Fibroblast of peridontal ligament (primary cell): Measurements from ENCODE around the gene TFDP1.
"Not testable (repeated sequence)": the region's sequence is repeated elsewhere in the genome, so short reads cannot be mapped to it uniquely, and the experiment has no call there.

ENCODE experiments used
- DNase-seq: peaks from one replicate; pipeline ENCODE4 v3.0.0-alpha.2; 2010; ENCODE audit errors: extremely low read depth

The TFDP1 gene

DNA sequence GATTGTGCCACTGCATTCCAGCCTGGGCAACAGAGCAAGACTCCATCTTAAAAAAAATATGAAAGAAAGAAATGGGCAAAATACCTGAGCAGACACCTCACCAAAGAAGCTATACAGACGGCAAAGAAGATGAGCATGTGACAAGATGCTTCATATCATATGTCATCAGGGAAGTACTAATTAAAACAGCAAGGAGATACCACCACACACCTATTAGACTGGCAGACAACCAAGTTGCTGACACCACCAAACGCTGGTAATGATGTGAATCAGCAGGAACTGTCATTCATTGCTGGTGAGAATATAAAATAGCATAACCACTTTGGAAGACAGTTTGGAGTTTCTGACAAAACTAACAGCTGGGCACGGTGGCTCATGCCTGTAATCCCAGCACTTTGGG, 11.5 kb upstream of the TFDP1 start:
- DNase-seq, result no peak

GRCh38 chr13:113576597-113576996, 8.0 kb upstream of the TFDP1 start:
- no peak for DNase-seq

DNA sequence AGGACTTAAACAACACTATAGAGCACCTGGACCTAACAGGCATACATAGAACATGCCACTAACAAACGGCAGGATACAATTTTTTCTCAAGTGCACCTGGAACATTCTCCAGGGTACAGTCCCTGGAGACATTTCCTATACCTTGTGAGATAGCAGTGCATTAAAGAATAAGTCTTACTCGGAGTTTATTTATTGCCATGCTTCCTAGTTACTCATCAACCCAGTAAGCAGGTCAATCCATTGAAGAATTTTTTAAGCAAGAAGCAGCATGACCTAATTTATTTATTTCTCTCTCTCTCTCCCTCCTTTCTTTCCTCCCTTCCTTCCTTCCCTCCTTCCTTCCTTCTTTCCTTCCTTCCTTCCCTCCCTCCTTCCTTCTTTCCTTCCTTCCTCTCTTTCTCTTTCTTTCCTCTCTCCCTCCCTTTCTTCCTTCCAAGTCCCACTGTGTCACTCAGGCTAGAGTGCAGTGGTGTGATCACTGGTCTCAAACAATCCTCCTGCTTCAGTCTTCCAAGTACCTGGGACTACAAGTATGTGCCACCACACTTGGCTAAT, 6.6 kb upstream of the TFDP1 start:
- DNase-seq, result no peak

GRCh38 chr13:113579686-113580085, 4.9 kb upstream of the TFDP1 start:
- DNase-seq, result no peak

DNA sequence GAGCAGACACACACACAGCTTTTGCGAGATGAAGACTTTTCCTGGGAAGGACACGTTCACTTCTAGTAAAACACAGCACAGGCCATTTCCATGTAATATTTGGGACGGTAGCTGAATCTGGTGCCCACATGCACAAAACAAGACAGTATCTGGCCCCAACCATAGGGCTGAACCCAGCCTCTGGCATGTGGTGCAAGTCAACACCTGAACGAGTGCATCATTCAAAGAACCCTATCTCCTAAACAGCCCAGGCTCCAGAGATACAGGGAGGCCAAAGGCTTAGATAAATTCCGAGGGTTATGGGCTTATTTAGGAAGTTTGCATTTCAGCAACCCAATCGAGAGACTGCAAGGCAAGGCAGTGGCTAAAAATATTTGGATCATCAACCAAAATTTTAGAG, 2.7 kb upstream of the TFDP1 start:
- no peak for DNase-seq

DNA sequence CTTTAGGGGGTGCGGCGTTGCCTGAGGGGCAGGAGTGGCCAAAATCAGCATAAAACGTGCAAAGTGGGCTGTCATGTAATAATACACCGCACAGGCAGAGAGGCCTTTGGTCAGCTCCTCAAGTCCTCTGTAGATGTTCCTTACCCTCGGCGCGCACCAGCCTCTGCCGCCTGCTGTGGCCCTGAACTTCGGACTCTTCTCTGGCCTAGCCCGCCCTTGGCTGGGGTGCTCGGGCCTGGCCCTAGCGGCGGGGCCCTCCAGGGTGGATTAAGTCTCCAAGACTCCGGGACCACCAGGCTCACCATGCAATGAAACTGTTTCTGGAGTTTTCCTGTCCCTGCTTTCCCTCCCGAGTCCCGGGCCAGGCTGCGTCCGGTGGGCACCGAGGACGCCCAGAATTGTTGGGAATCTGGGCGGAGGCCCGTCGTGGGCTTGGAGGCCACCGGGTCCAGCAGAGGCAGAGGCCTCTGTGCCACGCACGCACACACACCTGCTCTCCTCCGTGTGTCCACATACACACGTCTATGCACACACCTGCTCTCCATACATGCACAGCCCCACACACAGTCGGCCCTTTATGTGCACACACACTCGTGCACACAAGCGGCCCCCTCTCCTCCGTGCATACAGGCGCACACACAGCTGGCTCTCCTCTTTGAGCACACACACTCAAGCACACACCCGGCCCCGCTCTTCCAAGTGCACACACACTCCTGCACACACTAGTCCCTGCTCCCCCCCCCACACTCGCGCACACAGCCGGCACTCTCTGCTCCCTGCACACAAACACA, 1.5 kb upstream of the TFDP1 start:
- DNase-seq, result no peak

- no peak for DNase-seq
Observed at GRCh38 chr13:113584870-113585671, 518 bp downstream of the TFDP1 start.

DNA sequence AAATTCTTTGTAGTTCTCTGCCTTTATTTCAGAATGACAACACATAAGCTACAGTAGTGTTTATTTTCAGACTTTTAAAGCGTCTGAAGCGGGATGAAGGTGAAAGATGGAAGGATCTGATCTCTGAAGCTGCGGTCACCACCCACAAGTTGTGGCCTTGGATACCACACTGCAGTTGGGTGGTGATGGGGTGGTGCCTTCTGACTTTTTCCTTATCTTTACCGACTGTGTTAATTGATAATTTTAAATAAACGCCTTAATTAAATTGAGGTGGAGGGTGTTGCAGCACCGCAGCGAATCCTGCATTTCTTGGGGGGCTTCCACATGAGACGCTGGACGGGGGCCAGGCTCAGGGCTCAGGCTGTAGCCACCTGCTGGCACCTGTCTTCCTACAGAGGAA, 1.3 kb downstream of the TFDP1 start:
- DNase-seq, result no peak

DNA sequence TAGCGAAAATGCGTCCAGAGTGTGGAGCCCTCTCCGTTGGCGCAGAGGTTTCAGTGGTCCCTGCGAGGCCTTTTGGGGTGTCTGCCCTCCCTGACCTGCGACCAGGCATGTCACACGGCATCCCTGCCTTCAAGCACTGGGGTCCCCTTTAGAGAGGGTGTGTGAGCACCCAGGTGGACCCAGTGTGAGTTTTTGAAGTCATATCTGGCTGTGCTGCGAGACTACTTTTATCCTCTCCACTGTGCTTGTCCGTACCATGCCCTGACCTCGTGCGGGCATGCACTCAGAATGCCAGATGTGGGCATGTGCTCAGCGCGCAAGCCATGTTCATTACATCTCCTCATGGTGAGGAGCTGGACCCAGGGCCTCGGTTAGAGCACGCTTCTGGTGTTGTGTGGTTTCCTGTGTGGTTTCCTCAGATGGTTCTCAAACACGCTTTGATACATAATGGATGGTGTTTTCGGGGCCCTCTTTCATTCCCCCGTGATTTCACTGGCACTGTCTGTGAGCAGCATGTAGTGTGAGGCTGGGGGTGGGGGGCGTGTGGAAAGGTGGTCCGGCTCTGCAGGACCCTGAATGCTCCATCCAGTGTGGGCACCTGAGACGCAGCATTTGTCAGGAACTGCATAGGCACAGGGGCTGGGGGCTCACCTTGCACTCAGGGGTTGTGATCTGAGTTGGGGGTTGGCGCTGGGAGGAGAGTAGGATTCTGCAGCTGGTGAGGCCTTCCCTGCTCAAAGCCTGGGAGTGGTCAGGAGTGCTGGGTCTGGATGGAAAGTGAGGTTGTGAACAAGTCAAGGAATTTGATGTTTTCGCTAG, 2.3 kb downstream of the TFDP1 start:
- no peak for DNase-seq

- DNase-seq, result no peak
Observed at GRCh38 chr13:113588394-113589111, 4.0 kb downstream of the TFDP1 start.

- DNase-seq, result no peak
Observed at GRCh38 chr13:113589251-113589960, 4.9 kb downstream of the TFDP1 start.

DNA sequence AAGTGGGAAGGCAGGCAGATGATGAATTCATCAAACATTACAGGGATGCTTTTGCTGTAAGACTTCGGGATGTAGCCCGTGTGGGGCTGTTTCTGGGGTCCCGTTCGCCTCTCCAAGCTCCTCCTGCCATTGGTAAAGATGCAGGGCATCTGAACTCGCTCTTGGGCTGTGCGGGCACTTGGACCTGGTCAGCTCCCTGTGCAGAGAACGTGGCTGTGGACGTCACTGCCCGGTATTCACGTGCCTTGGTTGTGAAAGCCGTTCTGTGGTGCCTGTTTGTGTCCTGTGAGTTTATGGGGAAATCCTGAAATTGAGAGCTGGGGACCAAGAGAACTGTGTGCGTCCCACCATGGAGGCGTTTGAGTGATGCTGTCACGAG, 5.4 kb downstream of the TFDP1 start:
- no peak for DNase-seq

GRCh38 chr13:113591750-113592149, 7.2 kb downstream of the TFDP1 start:
- DNase-seq, result no peak

GRCh38 chr13:113592571-113592970, 8.0 kb downstream of the TFDP1 start:
- no peak for DNase-seq

DNA sequence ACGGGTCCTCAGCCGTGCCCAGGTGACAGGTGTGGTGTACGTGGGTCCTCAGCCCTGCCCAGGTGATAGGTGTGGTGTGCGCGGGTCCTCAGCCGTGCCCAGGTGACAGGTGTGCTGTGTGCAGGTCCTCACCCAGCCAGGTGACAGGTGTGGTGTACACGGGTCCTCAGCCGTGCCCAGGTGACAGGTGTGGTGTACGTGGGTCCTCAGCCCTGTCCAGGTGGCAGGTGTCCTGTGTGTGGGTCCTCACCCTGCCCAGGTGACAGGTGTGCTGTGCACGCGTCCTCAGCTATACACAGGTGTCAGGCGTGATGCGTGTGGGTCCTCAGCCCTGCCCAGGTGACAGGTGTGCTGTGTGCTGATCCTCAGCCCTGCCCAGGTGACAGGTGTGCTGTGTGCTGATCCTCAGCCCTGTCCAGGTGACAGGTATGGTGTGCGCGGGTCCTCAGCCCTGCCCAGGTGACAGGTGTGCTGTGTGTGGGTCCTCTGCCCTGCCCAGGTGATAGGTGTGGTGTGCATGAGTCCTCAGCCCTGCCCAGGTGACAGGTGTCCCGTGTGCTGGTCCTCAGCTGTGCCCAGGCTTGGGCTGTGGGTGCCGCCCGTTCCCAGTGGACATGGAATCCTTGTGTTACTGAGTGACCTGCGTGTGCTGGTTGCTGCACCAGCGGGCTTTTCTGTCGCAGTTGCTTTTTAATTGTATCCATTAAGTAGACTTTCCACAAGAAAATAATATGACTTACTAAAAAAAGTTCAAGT, 9.7 kb downstream of the TFDP1 start:
- DNase-seq, result not testable (repeated sequence)

GRCh38 chr13:113595131-113595530, 10.6 kb downstream of the TFDP1 start:
- DNase-seq, result no peak

- no peak for DNase-seq
Observed at GRCh38 chr13:113596321-113597200, 12.0 kb downstream of the TFDP1 start.

DNA sequence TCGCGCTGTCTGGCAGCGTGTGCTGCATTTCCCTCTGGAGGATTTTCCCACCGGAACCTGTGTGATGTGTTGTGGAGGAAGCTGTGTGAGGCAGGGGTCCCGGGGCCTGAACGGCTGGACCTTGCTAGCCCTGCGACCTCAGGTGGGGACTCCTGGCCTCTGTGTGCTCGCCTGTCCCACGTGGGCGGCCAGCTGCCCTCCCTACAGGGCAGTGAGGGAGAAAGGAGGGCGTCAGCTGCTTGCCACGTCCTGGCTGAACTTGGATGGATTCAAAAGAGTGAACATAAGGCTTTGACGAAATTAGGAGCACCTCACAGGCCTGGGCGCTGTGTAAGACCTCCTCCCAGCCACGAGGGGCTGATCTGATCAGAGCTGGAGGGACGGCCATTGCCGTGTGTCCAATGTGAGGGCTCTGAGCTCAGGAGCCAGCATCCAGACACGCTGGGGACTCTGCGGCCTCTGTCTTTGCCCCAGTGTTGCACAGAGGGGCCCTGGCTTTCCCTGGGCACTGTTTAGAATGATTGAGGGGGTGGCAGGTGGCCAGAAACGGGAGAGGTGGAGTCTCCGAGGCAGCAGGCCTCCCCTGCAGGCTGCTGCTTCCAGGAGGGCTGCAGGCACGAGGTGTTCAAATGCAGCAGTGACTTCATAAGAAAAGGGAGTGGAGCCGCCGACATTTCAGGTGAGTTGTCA, 13.0 kb downstream of the TFDP1 start:
- no peak for DNase-seq

DNA sequence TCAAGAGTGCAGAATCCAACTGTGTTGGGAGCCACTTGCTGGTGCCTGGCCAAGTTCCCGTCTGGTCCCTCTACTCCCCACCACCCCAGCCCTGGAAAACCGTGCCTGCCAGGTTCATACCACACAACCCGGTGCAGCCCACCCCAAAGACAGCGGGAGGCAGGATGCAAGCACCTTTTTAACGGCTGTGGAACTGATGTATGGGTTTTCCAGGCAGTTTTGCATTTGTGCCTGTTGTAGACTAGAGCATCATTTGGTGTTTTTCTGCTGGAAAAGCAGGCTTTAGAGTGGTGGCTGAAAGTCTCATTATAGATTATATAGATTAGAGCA, 13.5 kb downstream of the TFDP1 start:
- DNase-seq, result no peak
